HepG2 (cell line): ENCODE results near the gene MYOZ1. TPM values are rescaled to one million over a fixed set of nuclear protein-coding genes. Genes with fewer than 3 reads are reported as not detected.

Experiments
- ELF1 ChIP-seq: sonication (generic); formaldehyde crosslinking; IDR thresholded peaks from 2 replicates; pipeline ENCODE4 v1.4.0; 2020; ENCODE audit warnings: missing genetic modification reagents
- FOXP4 ChIP-seq: sonication (generic); formaldehyde crosslinking; IDR thresholded peaks from 2 replicates; pipeline ENCODE4 v1.4.0; 2020; ENCODE audit warnings: missing genetic modification reagents
- GTF3A ChIP-seq: sonication (generic); formaldehyde crosslinking; conservative IDR thresholded peaks from 2 replicates; pipeline ENCODE4 v1.4.0; 2020; ENCODE audit warnings: mild to moderate bottlenecking, missing genetic modification reagents
- HDAC1 ChIP-seq: sonication (generic); formaldehyde crosslinking; IDR thresholded peaks from 2 replicates; pipeline ENCODE4 v1.5.1; 2020; ENCODE audit warnings: mild to moderate bottlenecking, missing genetic modification reagents
- HOXA7 ChIP-seq: sonication (generic); formaldehyde crosslinking; IDR thresholded peaks from 2 replicates; pipeline ENCODE4 v1.8.1; 2022; ENCODE audit warnings: mild to moderate bottlenecking, missing genetic modification reagents, moderate library complexity
- MEIS1 ChIP-seq: sonication (generic); formaldehyde crosslinking; IDR thresholded peaks from 2 replicates; pipeline ENCODE4 v1.9.0; 2021; ENCODE audit warnings: mild to moderate bottlenecking, missing genetic modification reagents, moderate library complexity, borderline replicate concordance
- NR2F6 ChIP-seq, 2 experiments: IDR thresholded peaks; 2 replicates each; pipeline ENCODE4 v1.6.1; 2016; ENCODE audit warnings: antibody characterized with exemption in 1 of 2, mild to moderate bottlenecking in 1 of 2
- SIN3A ChIP-seq: IDR thresholded peaks from 2 replicates; pipeline ENCODE4 v1.6.1; 2011; ENCODE audit warnings: low read depth, mild to moderate bottlenecking, control low read depth, low read length, borderline replicate concordance
- ZC3H4 ChIP-seq: sonication (generic); formaldehyde crosslinking; IDR thresholded peaks from 2 replicates; pipeline ENCODE4 v1.4.0; 2020; ENCODE audit warnings: missing genetic modification reagents, borderline replicate concordance
- ZNF569 ChIP-seq: sonication (generic); formaldehyde crosslinking; IDR thresholded peaks from 2 replicates; pipeline ENCODE4 v1.5.0; 2020; ENCODE audit warnings: mild to moderate bottlenecking, missing genetic modification reagents, moderate library complexity, borderline replicate concordance
- ZNF816 ChIP-seq: sonication (generic); formaldehyde crosslinking; IDR thresholded peaks from 2 replicates; pipeline ENCODE4 v1.8.0; 2022; ENCODE audit warnings: missing genetic modification reagents, mild to moderate bottlenecking, borderline replicate concordance
- polyA plus RNA-seq, 8 experiments: library from polyadenylated mRNA; depleted of rRNA in 3 of 8; stranded (reverse) in 7 of 8; unstranded in 1 of 8; fragments of >200 nt; fragmentation: Illumina TruSeq in 4 of 8; extraction: Trizol in 4 of 8; gene quantifications; 2 replicates each; pipeline versions ENCODE4 v1.2.1 to v1.2.3, GENCODE V29; 2011 to 2016; ENCODE audit warnings: low read depth in 4 of 8, missing spikeins in 1 of 8, mixed read lengths in 1 of 8; ENCODE audit not compliant: insufficient read depth in 1 of 8
- total RNA-seq, 5 experiments: library from RNA; depleted of rRNA; stranded (reverse); fragments of >200 nt; fragmentation: Illumina TruSeq; extraction: Trizol; gene quantifications; 2 replicates each; pipeline ENCODE4 v1.2.3, GENCODE V29; 2016; ENCODE audit warnings: low read depth in 1 of 5
- TF ChIP-seq, protein P1 (sequence below): IDR thresholded peaks from 2 replicates; pipeline ENCODE4 v1.6.1; 2016; ENCODE audit warnings: low read depth, borderline replicate concordance

MYOZ1 gene
- total and polyA plus RNA-seq, 2 of the 13 experiments (the other 11 are each of a cell fraction or from before 2014, with no cell fraction given), result not detected

DNA sequence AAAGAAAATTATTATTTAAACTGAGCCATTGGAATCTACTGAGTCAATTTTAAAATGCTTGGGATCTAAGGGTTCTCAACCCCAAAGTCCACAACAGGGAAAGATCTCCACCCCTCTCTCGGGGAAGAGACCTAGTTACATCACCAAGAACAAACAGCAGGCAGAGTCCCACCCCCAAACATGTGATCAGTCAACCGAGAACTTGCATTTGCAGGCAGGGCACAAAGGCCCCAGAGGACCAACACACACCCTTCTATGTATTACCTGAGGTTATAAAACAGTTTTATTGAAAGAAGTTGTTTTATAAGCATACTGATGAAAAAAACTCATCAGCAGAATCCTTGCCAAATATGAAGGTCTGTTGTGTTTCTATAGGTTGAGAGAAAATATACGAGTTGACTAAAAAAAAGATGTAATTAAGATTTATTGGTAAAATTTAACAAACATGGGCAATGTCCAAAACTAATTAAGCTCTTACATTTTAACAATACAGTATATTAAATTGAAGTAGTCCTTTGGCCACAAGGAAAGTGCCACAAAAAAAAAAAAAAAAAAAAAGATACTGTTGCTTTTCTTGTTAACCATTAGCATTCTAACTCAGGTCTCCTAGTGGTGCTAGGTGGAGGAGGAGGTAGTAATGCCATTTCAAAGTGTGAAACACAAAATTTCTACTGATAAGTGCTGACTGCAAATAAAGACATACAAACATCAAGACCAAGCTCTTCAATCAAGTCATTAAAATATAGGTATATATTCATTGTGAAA is 49.2 kb downstream of the MYOZ1 start (continued):
- no peak for TF ChIP-seq ZC3H4 (CRISPR knock-in tag)
- no peak for TF ChIP-seq MEIS1 (CRISPR knock-in tag)
- peak; percentile 51; the same call in 1 of the 2 replicates for TF ChIP-seq NR2F6 (IDR thresholded peaks at IDR 0.05)
- TF ChIP-seq NR2F6 (CRISPR knock-in tag; IDR thresholded peaks at IDR 0.05), result peak; percentile 65; the same call in 1 of the 2 replicates
- TF ChIP-seq HDAC1 (CRISPR knock-in tag), result peak; percentile 72
- 0 out of 2 replicates have a peak, but pooled peaks have one; percentile 52 for TF ChIP-seq SIN3A
- TF ChIP-seq ELF1 (CRISPR knock-in tag), result no peak
- no peak for TF ChIP-seq GTF3A (CRISPR knock-in tag)
- peak; percentile 85; the same call in 1 of the 2 replicates for TF ChIP-seq FOXP4 (CRISPR knock-in tag)
- TF ChIP-seq ZNF569 (CRISPR knock-in tag), result no peak
- peak; percentile 76; the same call in 1 of the 2 replicates for TF ChIP-seq ZNF816
- TF ChIP-seq HOXA7, result no peak
- TF ChIP-seq, protein P1, sequence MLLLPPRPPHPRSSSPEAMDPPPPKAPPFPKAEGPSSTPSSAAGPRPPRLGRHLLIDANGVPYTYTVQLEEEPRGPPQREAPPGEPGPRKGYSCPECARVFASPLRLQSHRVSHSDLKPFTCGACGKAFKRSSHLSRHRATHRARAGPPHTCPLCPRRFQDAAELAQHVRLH (CRISPR knock-in tag), result peak; percentile 67; the same call in 1 of the 2 replicates
